GM19328 (cell line): ENCODE measurements around the gene SPATC1L.
"Not testable (repeated sequence)": the region's sequence is repeated elsewhere in the genome, so short reads cannot be mapped to it uniquely, and the experiment has no call there.

ENCODE experiments used
- ATAC-seq: cut with Tn5 transposase; IDR thresholded peaks from one replicate; pipeline ENCODE4 v1.9.1; 2021; ENCODE audit warnings: mild to moderate bottlenecking, moderate library complexity; ENCODE audit not compliant: unreplicated experiment

SPATC1L gene

GRCh38 chr21:46151989-46152926 lies 32.0 kb downstream of the SPATC1L start:
- no peak for ATAC-seq

DNA sequence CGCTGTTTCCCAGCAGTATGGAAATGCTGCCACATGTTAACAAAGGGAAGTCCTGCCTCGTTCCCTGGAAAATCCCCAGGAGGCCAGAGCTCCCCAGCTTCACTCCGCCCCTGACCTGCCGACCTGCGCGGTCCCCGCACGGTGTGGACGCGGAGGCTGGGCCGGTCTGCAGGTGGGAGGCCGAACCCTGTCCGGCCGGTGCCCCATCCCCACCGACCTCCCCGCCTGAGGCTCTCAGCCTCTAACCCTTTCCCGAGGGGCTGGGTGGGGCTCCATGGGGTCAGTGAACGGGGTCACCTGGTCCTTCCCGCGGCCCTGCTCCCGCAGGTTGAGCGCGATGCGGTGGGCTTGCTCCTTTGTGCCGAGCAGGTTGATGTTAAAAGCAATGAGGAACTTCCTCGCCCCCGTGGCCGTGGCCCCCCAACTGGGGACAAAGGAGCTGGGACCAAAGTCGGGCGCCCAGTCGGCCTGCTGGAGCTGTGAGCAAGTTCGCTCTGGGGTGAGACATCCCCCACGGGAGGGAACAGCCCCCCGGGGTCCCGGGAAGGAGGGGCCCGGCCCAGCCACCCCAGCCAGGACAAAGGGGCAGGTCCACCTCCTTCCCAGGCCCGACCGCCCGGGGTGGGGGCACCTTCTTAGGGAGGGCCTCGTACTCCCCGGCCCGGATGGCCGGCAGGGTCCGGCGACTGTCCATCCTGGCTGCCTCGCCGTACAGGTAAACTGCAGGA lies 32.8 kb downstream of the SPATC1L start:
- ATAC-seq = no peak

- no peak for ATAC-seq
These were observed 33.7 kb downstream of the SPATC1L start for GRCh38 chr21:46150491-46151121.

DNA sequence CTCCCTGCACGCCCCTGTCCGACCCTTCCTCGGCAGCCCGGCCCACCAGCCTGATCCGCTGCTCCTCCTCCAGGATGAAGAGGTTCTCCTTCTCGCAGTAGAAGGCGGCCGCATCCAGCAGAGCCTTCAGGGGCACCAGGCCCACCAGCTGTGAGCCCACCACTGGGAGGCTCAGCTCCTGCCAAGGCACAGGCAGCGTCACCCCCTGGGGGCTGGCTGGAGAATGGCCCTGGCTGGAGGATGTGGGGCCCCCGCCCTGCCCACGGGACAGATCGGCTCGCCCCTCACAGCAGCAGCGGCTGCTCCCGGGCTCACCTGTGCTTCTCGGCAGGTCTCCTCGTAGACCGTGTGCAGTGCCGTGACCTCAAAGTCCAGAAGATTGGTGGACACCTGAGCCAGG lies 34.2 kb downstream of the SPATC1L start:
- ATAC-seq = no peak

DNA sequence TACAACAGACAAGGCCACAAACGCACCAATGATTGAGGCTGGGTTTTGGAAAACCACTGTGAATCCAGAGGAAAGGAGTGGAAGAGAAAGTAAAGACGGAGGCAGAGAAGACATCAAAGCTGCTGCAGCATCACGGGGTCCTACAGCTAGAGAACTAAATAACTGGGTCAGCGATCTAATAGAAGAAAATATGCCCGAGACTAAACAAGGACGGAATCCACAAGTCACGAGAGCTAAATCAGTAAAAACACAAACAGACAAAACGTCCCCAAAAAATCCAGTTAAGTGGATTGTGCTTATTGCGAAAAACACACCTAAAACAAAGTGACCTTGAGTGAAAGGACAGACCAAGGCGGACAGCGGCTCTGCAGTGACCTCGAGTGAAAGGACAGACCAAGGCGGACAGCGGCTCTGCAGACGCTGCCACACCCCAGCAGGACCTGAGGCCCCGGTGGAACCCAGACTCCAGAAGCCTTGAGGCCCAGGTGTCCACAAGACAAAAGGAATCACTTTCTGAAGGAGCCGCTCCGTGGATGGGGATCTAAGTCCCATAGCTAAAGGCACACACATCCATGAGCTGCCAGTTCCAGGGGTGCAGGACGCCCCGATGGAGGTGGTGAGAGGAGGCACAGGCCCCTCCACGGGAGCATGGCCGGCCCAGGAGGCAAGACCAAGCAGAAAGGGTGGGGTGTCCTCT lies 34.9 kb downstream of the SPATC1L start:
- ATAC-seq = no peak

GRCh38 chr21:46148106-46148505 lies 36.2 kb downstream of the SPATC1L start:
- no peak for ATAC-seq

GRCh38 chr21:46147429-46147828 lies 36.8 kb downstream of the SPATC1L start:
- ATAC-seq = not testable (repeated sequence)

DNA sequence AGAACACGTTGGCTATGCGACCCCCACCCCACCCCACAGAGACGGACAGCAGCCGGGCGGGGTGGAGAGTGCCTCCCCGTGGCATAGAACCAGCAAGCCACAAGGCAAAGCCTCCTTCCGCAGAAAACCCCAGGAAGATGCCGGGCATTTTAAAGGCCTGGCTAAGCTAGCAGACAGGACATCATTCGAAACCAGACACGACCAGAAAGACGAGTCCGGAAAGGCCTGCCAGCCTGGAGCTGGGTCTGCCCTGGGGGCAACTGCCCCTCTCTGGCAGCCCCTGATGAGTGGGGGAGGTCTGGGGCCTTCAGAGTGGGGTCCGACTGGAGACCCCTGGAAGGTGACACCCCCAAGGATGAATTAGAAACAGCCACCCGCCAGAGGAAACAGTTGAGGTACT lies 37.4 kb downstream of the SPATC1L start:
- ATAC-seq = no peak

GRCh38 chr21:46145840-46146691 lies 38.2 kb downstream of the SPATC1L start:
- no peak for ATAC-seq

- no peak for ATAC-seq
These were observed 39.0 kb downstream of the SPATC1L start for GRCh38 chr21:46145159-46145839.

DNA sequence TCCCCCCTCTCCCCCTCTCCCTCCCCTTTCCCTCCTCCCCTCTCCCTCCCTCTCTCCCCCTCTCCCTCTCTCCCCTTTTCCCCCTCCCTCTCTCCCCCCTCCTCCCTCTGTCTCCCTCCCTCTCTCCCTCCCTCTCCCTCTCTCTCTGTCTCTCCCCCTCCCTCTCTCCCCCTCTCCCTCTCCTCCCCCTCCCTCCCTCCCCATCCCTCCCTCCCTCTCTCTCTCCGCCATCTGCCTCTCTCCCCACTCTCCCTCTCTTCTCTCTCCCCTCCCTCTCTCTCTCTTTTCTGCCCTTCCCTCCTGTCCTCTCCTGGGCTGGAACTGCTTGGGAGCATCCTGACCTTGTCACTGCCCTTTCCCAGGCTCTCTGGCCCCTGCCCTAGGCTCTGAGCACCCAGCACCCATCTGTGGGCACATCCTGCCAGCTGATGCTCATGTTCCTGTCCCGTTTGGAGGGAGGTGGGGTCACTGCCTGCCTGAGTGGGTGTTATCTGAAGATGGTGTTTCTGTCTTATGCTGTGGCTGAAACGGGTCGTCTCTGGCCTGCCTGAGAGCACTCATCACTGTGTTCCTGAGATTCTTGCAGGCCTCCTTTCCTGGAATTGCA lies 39.7 kb downstream of the SPATC1L start:
- ATAC-seq = no peak

- ATAC-seq = no peak
These were observed 41.4 kb downstream of the SPATC1L start for GRCh38 chr21:46142582-46143473.

DNA sequence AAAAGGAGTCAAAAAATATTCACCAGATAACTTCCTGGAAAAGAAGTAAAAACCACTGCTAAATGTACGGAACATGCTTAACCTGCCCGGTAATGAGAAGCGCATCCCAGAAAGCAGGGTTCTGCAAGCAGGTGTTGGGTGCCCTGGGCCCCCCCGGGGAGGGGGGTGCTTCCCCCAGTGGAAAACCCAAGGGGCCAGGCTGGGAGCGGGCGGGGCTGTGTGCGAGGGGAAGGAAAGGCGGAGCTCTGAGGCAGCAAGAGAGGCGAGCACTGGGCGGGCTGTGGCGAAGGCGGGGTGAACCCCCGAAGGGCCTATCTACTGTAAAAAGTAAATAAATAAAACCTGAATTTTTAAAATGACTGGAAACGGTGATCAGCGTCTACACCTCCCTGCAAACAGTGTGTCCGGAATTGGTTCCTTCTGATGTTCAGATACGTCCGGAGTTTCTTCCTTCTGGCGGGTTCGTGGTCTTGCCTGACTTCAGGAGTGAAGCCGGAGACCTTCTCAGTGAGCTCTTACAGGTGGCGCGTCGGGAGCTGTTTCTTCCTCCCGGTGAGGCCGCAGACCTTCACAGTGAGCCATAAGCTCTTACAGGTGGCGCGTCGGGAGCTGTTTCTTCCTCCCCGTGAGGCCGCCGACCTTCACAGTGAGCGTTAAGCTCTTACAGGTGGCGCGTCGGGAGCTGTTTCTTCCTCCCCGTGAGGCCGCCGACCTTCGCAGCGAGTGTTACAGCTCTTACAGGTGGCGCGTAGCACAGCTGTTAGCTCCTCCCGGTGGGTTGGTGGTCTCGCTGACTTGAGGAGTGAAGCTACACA lies 42.3 kb downstream of the SPATC1L start:
- ATAC-seq = no peak

- ATAC-seq = not testable (repeated sequence)
These were observed 43.8 kb downstream of the SPATC1L start for GRCh38 chr21:46140352-46141003.

DNA sequence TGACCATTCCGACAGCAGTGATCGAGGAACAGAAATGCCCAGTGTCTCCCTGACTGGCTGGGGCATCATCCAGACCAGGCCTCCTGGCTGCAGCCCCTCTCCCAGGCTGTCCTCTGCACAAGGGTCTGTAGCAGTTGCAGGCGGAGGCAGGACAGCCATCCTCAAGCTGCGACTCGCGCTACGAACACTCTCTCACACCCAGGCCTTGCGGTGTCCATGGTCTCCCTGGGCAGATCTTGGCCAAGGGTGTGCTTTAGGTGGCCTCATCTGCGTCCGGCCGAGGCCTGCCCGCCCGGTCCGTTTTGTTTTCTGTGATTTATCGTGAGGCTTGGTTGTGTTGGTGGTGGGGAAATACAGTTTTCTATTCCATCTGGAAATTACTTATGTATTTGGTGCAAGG lies 44.6 kb downstream of the SPATC1L start:
- ATAC-seq = no peak

DNA sequence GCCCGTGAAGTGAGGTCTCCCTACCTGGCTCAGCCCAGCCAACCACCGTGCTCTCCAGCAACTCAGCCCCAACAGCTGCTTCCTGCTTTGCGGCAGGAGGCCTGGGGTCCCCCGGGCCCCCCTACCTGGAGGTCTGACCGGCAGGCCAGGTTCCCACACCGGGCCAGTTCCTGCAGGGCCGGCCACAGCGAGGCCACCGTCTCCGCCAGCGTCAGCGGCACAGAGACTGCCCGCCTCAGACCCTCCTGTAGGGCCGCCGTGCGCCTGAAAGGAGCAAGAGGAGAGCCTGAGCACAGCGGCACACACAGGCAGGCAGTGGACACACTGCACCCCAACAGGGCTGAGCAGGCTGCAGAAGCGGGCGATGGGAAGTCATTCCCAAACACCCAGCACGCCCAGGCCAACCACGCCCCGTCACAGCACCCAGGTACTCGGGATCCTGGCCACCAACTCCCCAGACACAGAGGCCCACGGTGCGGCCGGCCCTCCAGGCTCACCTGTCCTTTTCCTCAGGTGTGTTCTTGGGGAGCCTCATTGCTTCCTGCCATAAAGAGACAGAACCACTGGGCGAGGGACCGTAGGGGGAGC lies 45.8 kb downstream of the SPATC1L start:
- ATAC-seq = no peak
